ENCODE data around the gene MBD5.
A peak's percentile ranks its signal among the peaks of the same experiment; 100 is the strongest.

Gene MBD5

GRCh38 chr2:148023861-148024260 is 3.0 kb downstream of the MBD5 start:
- DNase-seq (ENCODE audit: low spot score): no peak

GRCh38 chr2:148026573-148026972 is 5.7 kb downstream of the MBD5 start:
- no peak for DNase-seq (ENCODE audit: low spot score)

GRCh38 chr2:148027822-148028221 is 6.9 kb downstream of the MBD5 start:
- DNase-seq (ENCODE audit: low spot score): no peak

- DNase-seq (ENCODE audit: low spot score): no peak
These were observed 7.9 kb downstream of the MBD5 start for GRCh38 chr2:148028781-148029180.

- DNase-seq (ENCODE audit: low spot score): no peak
These were observed 10.3 kb downstream of the MBD5 start for GRCh38 chr2:148031152-148031551.

DNA sequence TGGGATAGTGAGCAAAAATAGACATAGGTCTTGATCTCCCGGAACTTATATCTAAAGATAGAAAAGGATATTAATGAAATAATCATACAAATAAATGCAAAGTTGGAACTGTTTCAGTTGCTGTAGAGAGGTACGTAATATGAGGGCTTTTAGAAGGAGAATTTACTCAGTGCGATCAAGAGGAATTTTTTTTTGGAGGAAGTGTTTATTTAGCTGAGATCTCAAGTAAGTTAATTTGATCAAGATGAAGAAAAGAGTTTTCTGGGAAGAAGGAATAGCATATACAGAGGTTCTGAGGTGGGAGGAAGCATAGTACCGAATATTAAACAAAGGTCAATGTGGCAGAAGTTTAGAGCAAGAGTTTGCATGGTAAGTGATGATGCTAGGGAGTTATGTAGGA is 11.3 kb downstream of the MBD5 start:
- DNase-seq (ENCODE audit: low spot score): no peak

DNA sequence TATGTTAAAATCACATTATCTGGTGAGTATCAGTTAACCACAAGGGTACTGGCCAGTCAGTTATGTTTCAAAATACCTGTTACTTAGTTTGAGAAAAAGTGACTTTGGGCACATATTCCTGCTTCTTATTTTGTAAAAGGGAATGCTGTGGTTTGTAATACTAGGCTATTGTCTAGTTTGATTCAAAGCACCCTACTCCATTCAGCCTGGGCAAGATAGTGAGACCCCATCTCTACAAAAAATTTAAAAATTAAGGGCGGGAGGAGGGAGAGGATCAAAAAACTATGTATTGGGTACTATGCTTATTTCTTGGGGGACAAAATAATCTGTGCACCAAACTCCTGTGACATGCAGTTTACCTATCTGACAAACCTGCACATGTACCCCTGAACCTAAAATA is 18.9 kb downstream of the MBD5 start:
- no peak for DNase-seq (ENCODE audit: low spot score)

DNA sequence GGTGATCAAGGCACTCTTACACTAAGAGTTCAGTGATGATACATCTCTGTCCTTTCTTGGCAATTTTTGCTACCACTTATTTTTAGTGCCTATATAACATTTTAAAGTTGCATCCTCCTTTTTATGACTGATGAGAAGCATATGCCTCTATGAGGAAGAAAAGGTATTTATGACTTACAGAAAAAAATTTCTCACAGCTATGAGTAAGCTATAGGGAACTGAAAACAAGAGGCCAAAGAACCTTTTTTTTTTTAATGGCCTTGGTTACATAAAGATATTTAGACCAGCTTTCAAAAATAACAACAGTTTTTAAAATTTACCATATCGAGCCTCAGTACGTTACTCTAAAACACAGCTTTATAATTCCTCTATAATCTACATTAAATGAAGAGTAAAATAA is 21.3 kb downstream of the MBD5 start:
- DNase-seq (ENCODE audit: low spot score): no peak

GRCh38 chr2:148044322-148044721 is 23.4 kb downstream of the MBD5 start:
- no peak for DNase-seq (ENCODE audit: low spot score)

DNA sequence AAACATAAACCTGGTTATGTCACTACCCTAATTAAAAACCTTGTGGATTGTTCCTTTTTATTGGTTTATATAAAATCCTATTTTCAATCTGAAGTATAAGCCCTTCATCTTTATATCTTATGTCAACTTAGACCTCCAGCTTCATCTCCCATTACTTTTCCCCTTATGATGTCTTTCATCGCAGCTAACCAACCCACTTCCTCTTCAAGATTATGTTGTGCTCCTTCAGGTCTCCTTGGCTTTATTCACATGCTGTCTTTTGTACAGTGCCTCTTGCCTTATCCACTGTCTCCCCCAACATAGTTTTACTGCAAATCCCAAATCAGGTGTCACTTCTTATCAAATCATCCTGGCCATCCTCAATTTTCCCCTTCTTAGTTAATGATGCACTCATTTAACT is 25.9 kb downstream of the MBD5 start:
- no peak for DNase-seq (ENCODE audit: low spot score)

DNA sequence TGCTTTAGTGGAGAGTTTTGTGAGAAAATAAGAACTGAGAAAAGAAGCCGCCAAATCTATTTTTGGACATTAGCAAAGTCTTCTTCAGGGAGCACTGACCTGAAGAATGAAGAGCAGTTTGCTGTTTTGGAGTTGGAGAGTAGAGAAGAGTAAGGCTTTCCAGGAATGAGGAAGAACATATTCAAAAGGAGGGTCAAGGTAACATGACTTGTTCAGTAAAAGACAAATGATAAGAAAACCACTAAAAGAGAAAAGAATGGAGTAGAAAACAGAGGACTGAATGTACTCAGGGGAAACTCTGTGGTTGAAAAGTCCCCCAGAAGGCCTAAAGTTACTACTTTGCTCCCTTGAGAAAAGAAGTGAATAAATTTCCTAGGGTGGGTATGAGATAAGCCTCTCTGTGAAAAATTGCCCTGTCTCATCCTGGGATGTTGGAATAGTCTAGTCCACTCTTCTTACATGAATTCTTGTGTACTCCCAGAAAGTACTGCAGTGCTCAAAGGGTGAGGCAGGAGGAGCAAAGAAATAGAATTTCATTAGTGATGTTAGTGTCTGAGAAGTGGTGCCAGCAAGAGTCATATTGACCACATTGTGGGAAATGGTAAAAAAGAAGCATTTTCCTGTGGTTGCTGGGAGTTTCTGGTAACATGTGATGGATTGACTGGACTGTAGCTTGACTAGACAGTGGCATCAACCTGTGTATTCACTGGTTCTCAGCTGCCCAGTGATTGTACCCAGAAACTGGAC is 27.8 kb downstream of the MBD5 start:
- DNase-seq (ENCODE audit: low spot score): no peak

GRCh38 chr2:148049284-148049683 is 28.4 kb downstream of the MBD5 start:
- no peak for DNase-seq (ENCODE audit: low spot score)

DNA sequence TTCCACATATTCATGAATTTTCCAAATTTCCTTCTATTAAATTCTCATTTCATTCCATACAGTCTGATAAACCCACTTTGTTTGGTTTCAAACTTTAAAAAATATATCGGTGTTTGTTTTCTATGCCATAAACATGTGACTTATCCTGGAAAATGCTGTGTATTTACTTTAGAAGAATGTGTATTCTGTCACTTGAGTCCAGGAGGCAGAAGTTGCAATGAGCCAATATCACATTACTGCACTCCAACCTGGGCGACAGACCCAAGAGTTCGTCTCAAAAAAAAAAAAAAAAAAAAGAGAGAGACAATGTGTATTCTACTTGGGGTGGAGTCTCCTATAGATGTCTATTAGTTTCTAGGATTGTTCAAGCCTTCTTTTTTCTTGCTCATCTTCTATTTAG is 31.8 kb downstream of the MBD5 start:
- no peak for DNase-seq (ENCODE audit: low spot score)

GRCh38 chr2:148058641-148059040 is 37.8 kb downstream of the MBD5 start:
- no peak for DNase-seq (ENCODE audit: low spot score)

DNA sequence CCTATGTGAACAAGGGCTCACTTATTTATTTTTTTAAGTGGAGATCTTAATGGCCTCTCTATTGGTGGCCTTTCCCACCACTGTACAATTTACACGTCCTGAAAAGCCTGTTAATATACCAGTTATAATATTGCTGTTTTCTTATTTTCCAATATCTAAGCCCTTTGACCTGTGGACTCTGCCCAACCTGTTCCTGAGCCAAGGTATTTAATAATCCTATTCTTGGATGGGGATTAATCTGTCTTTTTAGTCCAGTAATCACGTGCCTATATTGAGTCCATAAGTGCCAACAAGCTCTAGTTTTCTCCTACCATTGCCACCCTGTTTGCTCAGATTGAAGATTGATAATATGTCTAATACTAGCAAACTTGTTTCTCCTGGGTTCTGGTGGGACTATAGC is 42.7 kb downstream of the MBD5 start:
- DNase-seq (ENCODE audit: low spot score): no peak

DNA sequence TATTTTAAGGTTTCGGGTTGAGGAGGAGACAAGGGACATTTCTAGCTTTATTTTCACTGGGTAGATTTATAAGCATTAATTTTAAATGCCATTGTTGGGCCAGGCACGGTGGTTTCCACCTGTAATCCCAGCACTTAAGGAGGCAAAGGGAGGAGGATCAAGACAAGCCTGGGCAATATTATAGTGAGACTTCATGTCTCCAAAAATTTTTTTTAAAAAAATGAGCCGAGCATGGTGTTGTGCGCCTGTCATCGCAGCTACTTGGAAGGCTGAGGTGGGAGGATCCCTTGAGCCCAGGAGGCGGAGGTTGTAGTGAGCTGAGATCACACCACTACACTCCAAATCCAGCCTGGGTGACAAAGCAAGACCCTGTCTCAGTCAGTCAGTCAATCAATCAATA is 45.0 kb downstream of the MBD5 start:
- DNase-seq (ENCODE audit: low spot score): no peak

- no peak for DNase-seq (ENCODE audit: low spot score)
These were observed 46.9 kb downstream of the MBD5 start for GRCh38 chr2:148067801-148068200.

- DNase-seq (ENCODE audit: low spot score): no peak
These were observed 50.5 kb downstream of the MBD5 start for GRCh38 chr2:148071351-148071750.

- no peak for DNase-seq (ENCODE audit: low spot score)
These were observed 75.1 kb downstream of the MBD5 start for GRCh38 chr2:148096012-148096411.

- peak; percentile 23 for DNase-seq (ENCODE audit: low spot score)
These were observed 81.8 kb downstream of the MBD5 start for GRCh38 chr2:148102641-148103040.

DNA sequence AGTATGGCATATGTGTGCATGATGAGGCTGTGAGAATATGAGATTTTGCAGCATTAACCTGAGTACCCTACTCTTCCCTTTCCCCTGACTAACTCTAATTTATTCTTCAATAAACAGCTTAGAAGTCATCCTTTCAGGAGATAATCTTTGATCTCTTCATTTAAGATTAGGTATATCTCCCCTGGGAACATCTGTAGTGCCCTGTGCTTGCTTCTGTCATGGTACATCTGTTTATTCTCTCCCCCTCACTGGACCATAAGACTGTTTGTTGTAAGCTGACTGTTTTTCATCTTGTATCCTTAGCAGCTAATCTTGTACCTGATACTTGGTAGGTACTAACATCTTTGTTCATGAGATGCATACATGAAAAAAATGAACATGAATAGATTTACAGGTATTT is 83.1 kb downstream of the MBD5 start:
- no peak for DNase-seq (ENCODE audit: low spot score)

DNA sequence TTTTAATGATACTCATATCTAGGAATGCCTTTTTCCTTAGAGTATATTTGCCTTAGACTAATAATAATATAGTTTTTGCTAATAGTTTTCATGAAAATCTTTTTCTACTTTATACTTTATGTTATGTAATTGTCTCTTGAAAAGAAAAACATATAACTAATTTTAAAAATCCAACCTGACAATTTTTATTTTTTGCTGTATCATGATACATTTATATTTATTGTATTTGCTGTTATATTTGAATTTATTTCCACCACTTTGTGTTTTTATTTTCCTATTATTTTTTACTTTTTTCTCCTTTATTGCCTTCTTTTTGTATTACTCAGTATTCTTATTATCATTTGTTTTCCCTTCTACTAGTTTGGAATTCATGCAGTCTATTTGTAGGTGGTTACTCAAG is 85.4 kb downstream of the MBD5 start:
- DNase-seq (ENCODE audit: low spot score): no peak

DNA sequence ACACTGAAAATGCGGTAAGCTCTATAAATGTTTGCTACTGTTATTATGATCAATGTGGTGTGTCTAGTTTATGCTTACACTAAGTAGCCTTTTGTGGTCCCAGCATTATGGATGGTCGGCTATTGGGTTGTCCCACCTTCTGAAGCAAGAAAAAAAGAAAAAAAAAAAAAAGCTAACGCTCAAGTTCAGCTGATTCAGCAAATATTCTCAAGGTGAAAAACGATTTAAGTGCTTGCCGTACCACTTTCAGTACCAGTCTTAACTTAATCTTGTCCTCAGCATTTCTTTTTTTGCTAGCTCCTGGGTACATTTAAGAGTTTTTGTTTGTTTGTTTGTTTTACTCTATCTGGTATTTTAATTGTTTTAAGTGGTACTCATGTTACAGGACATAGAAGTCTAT is 87.5 kb downstream of the MBD5 start:
- no peak for DNase-seq (ENCODE audit: low spot score)

DNA sequence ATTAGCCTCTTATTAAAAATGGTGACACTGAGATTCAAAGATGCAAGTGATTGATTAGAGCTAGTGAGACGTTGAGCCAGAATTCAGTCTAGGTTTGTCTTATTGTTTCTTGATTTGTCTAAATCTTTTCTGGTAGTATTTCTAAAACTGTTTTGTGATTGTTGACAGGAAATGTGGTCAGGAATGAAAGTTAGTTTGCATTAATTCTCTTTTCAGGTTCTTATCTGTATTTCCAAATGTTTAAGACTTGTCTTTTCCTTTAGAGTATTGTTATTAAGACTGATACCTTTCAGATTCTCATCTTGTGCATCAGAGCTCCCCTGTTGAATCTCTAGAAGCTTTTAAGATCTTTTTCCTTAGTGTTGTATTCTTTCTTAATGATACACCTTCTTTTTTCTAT is 89.3 kb downstream of the MBD5 start:
- no peak for DNase-seq (ENCODE audit: low spot score)

GRCh38 chr2:148122788-148123187 is 101.9 kb downstream of the MBD5 start:
- DNase-seq (ENCODE audit: low spot score): no peak
